HG02884 (cell line): ENCODE results near the gene GRID2IP.
"Not testable (repeated sequence)": the region's sequence is repeated elsewhere in the genome, so short reads cannot be mapped to it uniquely, and the experiment has no call there.

Experiments used
- ATAC-seq: cut with Tn5 transposase; IDR thresholded peaks from one replicate; pipeline ENCODE4 v1.9.1; 2021; ENCODE audit warnings: mild to moderate bottlenecking, moderate library complexity; ENCODE audit not compliant: unreplicated experiment

The GRID2IP gene

GRCh38 chr7:6551016-6551511, at the start of gene GRID2IP:
Gene GRID2IP, minus strand, starts transcription at chr7:6551461. Its CDS starts 25 bp downstream, at chr7:6551436.
- no peak for ATAC-seq

- no peak for ATAC-seq
Measured at GRCh38 chr7:6600093-6600492, 48.8 kb upstream of the GRID2IP start.

GRCh38 chr7:6590645-6591110, 39.4 kb upstream of the GRID2IP start:
- peak; percentile 25 for ATAC-seq

- ATAC-seq: peak; percentile 83
Measured at GRCh38 chr7:6589829-6590644, 38.8 kb upstream of the GRID2IP start, which contains the start of gene INTS15. Gene INTS15, plus strand, starts transcription at chr7:6590021. Its CDS starts 263 bp downstream, at chr7:6590284.

GRCh38 chr7:6589151-6589828, 38.0 kb upstream of the GRID2IP start:
- ATAC-seq: no peak

GRCh38 chr7:6588566-6588965, 37.3 kb upstream of the GRID2IP start:
- no peak for ATAC-seq

- ATAC-seq: not testable (repeated sequence)
Measured at GRCh38 chr7:6585746-6586432, 34.6 kb upstream of the GRID2IP start.

- no peak for ATAC-seq
Measured at GRCh38 chr7:6579446-6579845, 28.2 kb upstream of the GRID2IP start.

- ATAC-seq: no peak
Measured at GRCh38 chr7:6578114-6579084, 27.1 kb upstream of the GRID2IP start.

- ATAC-seq: peak; percentile 91
Measured at GRCh38 chr7:6577369-6578113, 26.3 kb upstream of the GRID2IP start, which contains the start of gene ZDHHC4. Gene ZDHHC4, plus strand, starts transcription at chr7:6577454. Its CDS starts 3,108 bp downstream, at chr7:6580562.

- not testable (repeated sequence) for ATAC-seq
Measured at GRCh38 chr7:6576867-6577368, 25.7 kb upstream of the GRID2IP start.

- ATAC-seq: no peak
Measured at GRCh38 chr7:6576024-6576866, 25.0 kb upstream of the GRID2IP start.

GRCh38 chr7:6575281-6576023, 24.2 kb upstream of the GRID2IP start:
- no peak for ATAC-seq

- no peak for ATAC-seq
Measured at GRCh38 chr7:6571160-6571779, 20.0 kb upstream of the GRID2IP start.

GRCh38 chr7:6567886-6568285, 16.6 kb upstream of the GRID2IP start:
- ATAC-seq: no peak

GRCh38 chr7:6565655-6566054, 14.4 kb upstream of the GRID2IP start:
- ATAC-seq: no peak
